Uterus (tissue), 2 donors: ENCODE data around the gene HOTAIR.

Source experiments
- POLR2A ChIP-seq, 2 donors: fragments of 450-650 bp; IDR thresholded peaks; one replicate each; pipeline ENCODE4 v1.6.1; 2016; ENCODE audit warnings: antibody characterized with exemption in 2 of 2, mild to moderate bottlenecking in 1 of 2, moderate library complexity in 1 of 2
- TF ChIP-seq, protein P1 (sequence below), 4 experiments: fragments of 200-600 bp in 2 of 4; fragments of 450-650 bp in 2 of 4; sonication (generic) in 2 of 4; IDR thresholded peaks; one replicate each; pipeline ENCODE4 v1.5.1; 2016 to 2019; ENCODE audit warnings: antibody characterized with exemption in 4 of 4, mild to moderate bottlenecking in 2 of 4, moderate library complexity in 1 of 4

- TF ChIP-seq, protein P1, sequence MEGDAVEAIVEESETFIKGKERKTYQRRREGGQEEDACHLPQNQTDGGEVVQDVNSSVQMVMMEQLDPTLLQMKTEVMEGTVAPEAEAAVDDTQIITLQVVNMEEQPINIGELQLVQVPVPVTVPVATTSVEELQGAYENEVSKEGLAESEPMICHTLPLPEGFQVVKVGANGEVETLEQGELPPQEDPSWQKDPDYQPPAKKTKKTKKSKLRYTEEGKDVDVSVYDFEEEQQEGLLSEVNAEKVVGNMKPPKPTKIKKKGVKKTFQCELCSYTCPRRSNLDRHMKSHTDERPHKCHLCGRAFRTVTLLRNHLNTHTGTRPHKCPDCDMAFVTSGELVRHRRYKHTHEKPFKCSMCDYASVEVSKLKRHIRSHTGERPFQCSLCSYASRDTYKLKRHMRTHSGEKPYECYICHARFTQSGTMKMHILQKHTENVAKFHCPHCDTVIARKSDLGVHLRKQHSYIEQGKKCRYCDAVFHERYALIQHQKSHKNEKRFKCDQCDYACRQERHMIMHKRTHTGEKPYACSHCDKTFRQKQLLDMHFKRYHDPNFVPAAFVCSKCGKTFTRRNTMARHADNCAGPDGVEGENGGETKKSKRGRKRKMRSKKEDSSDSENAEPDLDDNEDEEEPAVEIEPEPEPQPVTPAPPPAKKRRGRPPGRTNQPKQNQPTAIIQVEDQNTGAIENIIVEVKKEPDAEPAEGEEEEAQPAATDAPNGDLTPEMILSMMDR (IDR thresholded peaks at IDR 0.05): no peak
- TF ChIP-seq POLR2A (IDR thresholded peaks at IDR 0.05): no peak
Observed at GRCh38 chr12:54018468-54018984, 43.8 kb upstream of the HOTAIR start.
